ENCODE measurements around the gene TUBD1. TPM values are rescaled to one million over a fixed set of nuclear protein-coding genes. Genes with fewer than 3 reads are reported as not detected.
"Not testable (repeated sequence)": the region's sequence is repeated elsewhere in the genome, so short reads cannot be mapped to it uniquely, and the experiment has no call there.

The TUBD1 gene
- total and polyA plus RNA-seq, 2 donors = 10.7 to 16.6 TPM

DNA sequence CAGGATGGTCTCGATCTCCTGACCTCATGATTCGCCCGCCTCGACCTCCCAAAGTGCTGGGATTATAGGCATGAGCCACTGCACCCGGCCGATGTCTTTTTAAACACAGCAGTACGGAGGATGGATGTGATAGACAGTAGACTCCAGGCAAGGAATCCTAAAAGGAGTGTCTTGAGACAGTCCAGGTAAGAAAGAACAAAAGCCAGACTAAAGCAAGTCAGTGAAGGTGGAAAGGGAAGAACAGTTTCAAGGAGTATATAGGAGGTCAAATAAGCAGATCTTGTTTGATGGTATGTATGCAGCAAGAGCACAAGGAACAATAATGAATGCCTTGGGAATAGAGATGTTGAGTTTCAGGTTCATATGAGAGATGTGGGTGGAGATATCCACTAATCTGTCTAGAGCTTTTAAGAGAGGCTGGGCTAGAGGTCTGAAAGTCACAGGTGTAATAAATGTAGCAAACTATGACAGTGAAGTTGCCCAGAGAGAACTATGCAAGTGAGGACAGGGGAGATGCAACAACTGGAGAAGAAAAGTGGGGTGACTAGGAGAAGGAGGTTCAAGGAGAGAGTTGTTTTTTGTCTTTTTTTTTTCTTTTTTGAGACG is 4.5 kb downstream of the TUBD1 start:
- Histone ChIP-seq H3K36me3 (ENCODE audit: control insufficient read depth in 2 of 2, insufficient read depth in 2 of 2, low read length in 1 of 2) (peaks cover 12 to 14% of the 10 kb centered on the region in 2 donors), H3K9me3 (ENCODE audit: control insufficient read depth in 2 of 2, insufficient read depth in 1 of 2, low read length in 1 of 2) (peaks cover 0 to 3% of the 10 kb centered on the region in 2 donors), H3K4me3 (ENCODE audit: low read length in 2 of 2) (no peak overlapping the region), H3K27ac (ENCODE audit: low read depth in 1 of 2, low read length in 1 of 2) (no peak overlapping the region), H3K27me3 (ENCODE audit: control insufficient read depth in 2 of 2, insufficient read depth in 1 of 2, low read length in 1 of 2) (no peaks in the 10 kb centered on the region), H3K4me1 (ENCODE audit: control insufficient read depth in 2 of 2, insufficient read depth in 2 of 2, low read length in 2 of 2) (peaks cover 3 to 6% of the 10 kb centered on the region in 2 donors)
- WGBS = 98% methylated on average over 8 of the region's 8 CpGs
- no peak for DNase-seq (ENCODE audit: low read depth in 6 of 9, low spot score in 9 of 9)

DNA sequence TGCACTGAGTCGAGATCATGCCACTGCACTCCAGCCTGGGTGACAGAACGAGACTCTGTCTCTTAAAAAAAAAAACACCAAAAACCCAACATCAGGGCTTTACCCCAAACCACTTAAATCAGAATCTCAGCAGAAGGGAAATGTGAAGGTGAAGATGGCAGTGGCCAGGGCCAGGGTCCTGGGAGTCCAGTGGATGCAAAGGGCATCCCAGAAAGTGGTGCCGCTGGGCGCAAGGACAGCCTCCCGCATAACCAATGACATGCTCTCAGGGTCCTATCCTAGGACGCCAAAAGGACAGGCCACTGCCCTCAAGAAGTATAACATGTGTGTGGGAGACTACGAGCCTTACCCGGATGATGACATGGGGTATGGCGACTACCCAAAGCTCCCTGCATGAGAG is 7.9 kb downstream of the TUBD1 start:
- Histone ChIP-seq H3K4me3 (ENCODE audit: low read length in 2 of 2) (no peak overlapping the region), H3K4me1 (ENCODE audit: control insufficient read depth in 2 of 2, insufficient read depth in 2 of 2, low read length in 2 of 2) (no peaks in the 10 kb centered on the region), H3K36me3 (ENCODE audit: control insufficient read depth in 2 of 2, insufficient read depth in 2 of 2, low read length in 1 of 2) (peaks cover 21 to 22% of the 10 kb centered on the region in 2 donors), H3K27me3 (ENCODE audit: control insufficient read depth in 2 of 2, insufficient read depth in 1 of 2, low read length in 1 of 2) (no peaks in the 10 kb centered on the region), H3K27ac (ENCODE audit: low read depth in 1 of 2, low read length in 1 of 2) (no peak overlapping the region), H3K9me3 (ENCODE audit: control insufficient read depth in 2 of 2, insufficient read depth in 1 of 2, low read length in 1 of 2) (no peaks in the 10 kb centered on the region)
- no peak for DNase-seq (ENCODE audit: low read depth in 6 of 9, low spot score in 9 of 9)
- 98% methylated on average over 9 of the region's 9 CpGs for WGBS

GRCh38 chr17:59878624-59879023 is 14.1 kb downstream of the TUBD1 start:
- 99% methylated on average over 3 of the region's 3 CpGs for WGBS
- H3K4me1 ChIP-seq (ENCODE audit: control insufficient read depth in 2 of 2, insufficient read depth in 2 of 2, low read length in 2 of 2) = no peaks in the 10 kb centered on the region
- no peaks in the 10 kb centered on the region for H3K9me3 ChIP-seq (ENCODE audit: control insufficient read depth in 2 of 2, insufficient read depth in 1 of 2, low read length in 1 of 2)
- no peak for DNase-seq (ENCODE audit: low read depth in 6 of 9, low spot score in 9 of 9)
- peaks cover 34 to 41% of the 10 kb centered on the region in 2 donors for H3K36me3 ChIP-seq (ENCODE audit: control insufficient read depth in 2 of 2, insufficient read depth in 2 of 2, low read length in 1 of 2)
- no peak overlapping the region for H3K4me3 ChIP-seq (ENCODE audit: low read length in 2 of 2)
- H3K27ac ChIP-seq (ENCODE audit: low read depth in 1 of 2, low read length in 1 of 2) = no peak overlapping the region
- no peaks in the 10 kb centered on the region for H3K27me3 ChIP-seq (ENCODE audit: control insufficient read depth in 2 of 2, insufficient read depth in 1 of 2, low read length in 1 of 2)

- Histone ChIP-seq H3K27ac (ENCODE audit: low read depth in 1 of 2, low read length in 1 of 2) (no peak overlapping the region), H3K9me3 (ENCODE audit: control insufficient read depth in 2 of 2, insufficient read depth in 1 of 2, low read length in 1 of 2) (no peaks in the 10 kb centered on the region), H3K4me3 (ENCODE audit: low read length in 2 of 2) (no peak overlapping the region), H3K27me3 (ENCODE audit: control insufficient read depth in 2 of 2, insufficient read depth in 1 of 2, low read length in 1 of 2) (no peaks in the 10 kb centered on the region), H3K4me1 (ENCODE audit: control insufficient read depth in 2 of 2, insufficient read depth in 2 of 2, low read length in 2 of 2) (no peaks in the 10 kb centered on the region), H3K36me3 (ENCODE audit: control insufficient read depth in 2 of 2, insufficient read depth in 2 of 2, low read length in 1 of 2) (peaks cover 37 to 39% of the 10 kb centered on the region in 2 donors)
- 98% methylated on average over 5 of the region's 5 CpGs for WGBS
- no peak for DNase-seq (ENCODE audit: low read depth in 6 of 9, low spot score in 9 of 9)
These were observed 14.8 kb downstream of the TUBD1 start for GRCh38 chr17:59877965-59878364.

DNA sequence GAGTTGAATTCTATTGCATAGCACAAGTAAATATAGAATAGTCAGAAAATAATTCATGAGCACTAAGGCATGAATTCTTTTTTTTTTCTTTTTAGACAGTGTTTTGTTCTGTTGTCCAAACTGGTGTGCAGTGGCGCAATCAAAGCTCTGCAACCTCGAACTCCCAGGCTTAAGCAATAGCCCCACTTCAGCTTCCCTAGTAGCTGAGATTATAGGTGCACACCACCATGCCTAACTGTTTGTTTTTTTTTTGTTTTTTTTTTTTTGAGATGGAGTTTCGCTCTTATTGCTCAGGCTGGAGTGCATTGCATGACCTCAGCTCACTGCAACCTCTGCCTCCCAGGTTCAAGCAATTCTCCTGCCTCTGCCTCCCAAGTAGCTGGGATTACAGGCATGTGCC is 16.6 kb downstream of the TUBD1 start:
- Histone ChIP-seq H3K36me3 (ENCODE audit: control insufficient read depth in 2 of 2, insufficient read depth in 2 of 2, low read length in 1 of 2) (peaks cover 34 to 35% of the 10 kb centered on the region in 2 donors), H3K4me3 (ENCODE audit: low read length in 2 of 2) (no peak overlapping the region), H3K4me1 (ENCODE audit: control insufficient read depth in 2 of 2, insufficient read depth in 2 of 2, low read length in 2 of 2) (no peaks in the 10 kb centered on the region), H3K27me3 (ENCODE audit: control insufficient read depth in 2 of 2, insufficient read depth in 1 of 2, low read length in 1 of 2) (no peaks in the 10 kb centered on the region), H3K27ac (ENCODE audit: low read depth in 1 of 2, low read length in 1 of 2) (no peak overlapping the region), H3K9me3 (ENCODE audit: control insufficient read depth in 2 of 2, insufficient read depth in 1 of 2, low read length in 1 of 2) (no peaks in the 10 kb centered on the region)
- no peak for DNase-seq (ENCODE audit: low read depth in 6 of 9, low spot score in 9 of 9)
- 99% methylated on average over 3 of the region's 3 CpGs for WGBS

- no peak overlapping the region for H3K27ac ChIP-seq (ENCODE audit: low read depth in 1 of 2, low read length in 1 of 2)
- no peak overlapping the region for H3K4me3 ChIP-seq (ENCODE audit: low read length in 2 of 2)
- H3K36me3 ChIP-seq (ENCODE audit: control insufficient read depth in 2 of 2, insufficient read depth in 2 of 2, low read length in 1 of 2) = peaks cover 24 to 36% of the 10 kb centered on the region in 2 donors
- no peaks in the 10 kb centered on the region for H3K27me3 ChIP-seq (ENCODE audit: control insufficient read depth in 2 of 2, insufficient read depth in 1 of 2, low read length in 1 of 2)
- no peak for DNase-seq (ENCODE audit: low read depth in 6 of 9, low spot score in 9 of 9)
- H3K4me1 ChIP-seq (ENCODE audit: control insufficient read depth in 2 of 2, insufficient read depth in 2 of 2, low read length in 2 of 2) = no peaks in the 10 kb centered on the region
- H3K9me3 ChIP-seq (ENCODE audit: control insufficient read depth in 2 of 2, insufficient read depth in 1 of 2, low read length in 1 of 2) = no peaks in the 10 kb centered on the region
- 97% methylated on average over 2 of the region's 2 CpGs for WGBS
These were observed 18.4 kb downstream of the TUBD1 start for GRCh38 chr17:59874376-59874775.

DNA sequence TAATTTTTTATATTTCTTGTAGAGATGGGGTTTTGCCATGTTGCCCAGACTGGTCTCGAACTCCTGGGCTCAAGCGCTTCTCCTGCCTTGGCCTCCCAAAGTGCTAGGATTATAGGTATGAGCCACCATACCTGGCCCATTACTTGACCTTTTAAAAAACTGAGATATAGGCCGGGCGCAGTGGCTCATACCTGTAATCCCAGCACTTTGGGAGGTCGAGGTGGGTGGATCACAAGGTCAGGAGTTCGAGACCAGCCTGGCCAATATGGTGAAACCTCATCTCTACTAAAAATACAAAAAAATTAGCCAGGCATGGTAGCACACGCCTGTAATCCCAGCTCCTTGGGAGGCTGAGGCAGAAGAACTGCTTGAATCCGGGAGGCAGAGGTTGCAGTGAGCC is 19.3 kb downstream of the TUBD1 start:
- not testable (repeated sequence) for H3K9me3 ChIP-seq (ENCODE audit: control insufficient read depth in 2 of 2, insufficient read depth in 1 of 2, low read length in 1 of 2); H3K27me3 ChIP-seq (ENCODE audit: control insufficient read depth in 2 of 2, insufficient read depth in 1 of 2, low read length in 1 of 2); DNase-seq (ENCODE audit: low read depth in 6 of 9, low spot score in 9 of 9); H3K27ac ChIP-seq (ENCODE audit: low read depth in 1 of 2, low read length in 1 of 2); H3K4me3 ChIP-seq (ENCODE audit: low read length in 2 of 2); H3K4me1 ChIP-seq (ENCODE audit: control insufficient read depth in 2 of 2, insufficient read depth in 2 of 2, low read length in 2 of 2)
- 99% methylated on average over 8 of the region's 8 CpGs for WGBS
- H3K36me3 ChIP-seq (ENCODE audit: control insufficient read depth in 2 of 2, insufficient read depth in 2 of 2, low read length in 1 of 2) = peaks cover 23 to 32% of the 10 kb centered on the region in 2 donors

DNA sequence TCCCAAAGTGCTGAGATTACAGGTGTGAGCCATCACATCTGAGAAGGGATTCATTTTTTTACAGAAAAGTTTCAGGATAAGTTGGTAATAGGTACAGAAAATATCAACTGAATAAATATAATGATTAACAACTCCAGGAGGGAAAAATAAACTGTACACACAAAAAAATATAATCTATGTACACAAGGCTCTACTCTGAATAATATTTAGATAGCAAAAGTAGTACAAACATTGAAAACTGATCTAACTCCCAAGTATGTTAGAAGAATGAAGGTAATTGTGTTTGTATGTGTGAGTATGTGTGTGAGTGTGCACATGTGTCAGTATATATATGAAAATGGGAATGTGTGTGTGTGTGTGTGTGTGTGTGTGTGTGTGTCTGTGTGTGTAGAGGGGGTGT is 20.4 kb downstream of the TUBD1 start:
- no peak for DNase-seq (ENCODE audit: low read depth in 6 of 9, low spot score in 9 of 9)
- no peaks in the 10 kb centered on the region for H3K4me1 ChIP-seq (ENCODE audit: control insufficient read depth in 2 of 2, insufficient read depth in 2 of 2, low read length in 2 of 2)
- no peaks in the 10 kb centered on the region for H3K9me3 ChIP-seq (ENCODE audit: control insufficient read depth in 2 of 2, insufficient read depth in 1 of 2, low read length in 1 of 2)
- H3K27ac ChIP-seq (ENCODE audit: low read depth in 1 of 2, low read length in 1 of 2) = no peak overlapping the region
- peaks cover 20 to 24% of the 10 kb centered on the region in 2 donors for H3K36me3 ChIP-seq (ENCODE audit: control insufficient read depth in 2 of 2, insufficient read depth in 2 of 2, low read length in 1 of 2)
- H3K4me3 ChIP-seq (ENCODE audit: low read length in 2 of 2) = no peak overlapping the region
- no peaks in the 10 kb centered on the region for H3K27me3 ChIP-seq (ENCODE audit: control insufficient read depth in 2 of 2, insufficient read depth in 1 of 2, low read length in 1 of 2)

- Histone ChIP-seq H3K4me1 (ENCODE audit: control insufficient read depth in 2 of 2, insufficient read depth in 2 of 2, low read length in 2 of 2) (no peaks in the 10 kb centered on the region), H3K9me3 (ENCODE audit: control insufficient read depth in 2 of 2, insufficient read depth in 1 of 2, low read length in 1 of 2) (no peaks in the 10 kb centered on the region), H3K36me3 (ENCODE audit: control insufficient read depth in 2 of 2, insufficient read depth in 2 of 2, low read length in 1 of 2) (peaks cover 10 to 19% of the 10 kb centered on the region in 2 donors), H3K27me3 (ENCODE audit: control insufficient read depth in 2 of 2, insufficient read depth in 1 of 2, low read length in 1 of 2) (no peaks in the 10 kb centered on the region), H3K4me3 (ENCODE audit: low read length in 2 of 2) (no peak overlapping the region), H3K27ac (ENCODE audit: low read depth in 1 of 2, low read length in 1 of 2) (no peak overlapping the region)
- DNase-seq (ENCODE audit: low read depth in 6 of 9, low spot score in 9 of 9) = no peak
- WGBS = 97% methylated on average over 8 of the region's 8 CpGs
These were observed 22.3 kb downstream of the TUBD1 start for GRCh38 chr17:59870482-59870881.

DNA sequence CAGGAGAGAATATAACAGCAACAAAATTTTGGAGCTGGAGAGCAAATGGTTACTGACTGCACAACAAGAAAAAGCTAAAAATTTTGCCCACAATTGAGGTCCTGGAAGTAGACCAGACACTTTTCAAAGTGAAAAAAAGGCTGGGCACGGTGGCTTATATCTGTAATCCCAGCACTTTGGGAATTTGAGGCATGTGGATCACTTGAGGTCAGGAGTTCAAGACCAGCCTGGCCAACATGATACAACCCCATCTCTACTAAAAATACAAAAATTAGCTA is 22.9 kb downstream of the TUBD1 start:
- DNase-seq (ENCODE audit: low read depth in 6 of 9, low spot score in 9 of 9) = no peak
- Histone ChIP-seq H3K4me3 (ENCODE audit: low read length in 2 of 2) (no peak overlapping the region), H3K27me3 (ENCODE audit: control insufficient read depth in 2 of 2, insufficient read depth in 1 of 2, low read length in 1 of 2) (no peaks in the 10 kb centered on the region), H3K9me3 (ENCODE audit: control insufficient read depth in 2 of 2, insufficient read depth in 1 of 2, low read length in 1 of 2) (no peaks in the 10 kb centered on the region), H3K4me1 (ENCODE audit: control insufficient read depth in 2 of 2, insufficient read depth in 2 of 2, low read length in 2 of 2) (no peaks in the 10 kb centered on the region), H3K36me3 (ENCODE audit: control insufficient read depth in 2 of 2, insufficient read depth in 2 of 2, low read length in 1 of 2) (peaks cover 4 to 16% of the 10 kb centered on the region in 2 donors), H3K27ac (ENCODE audit: low read depth in 1 of 2, low read length in 1 of 2) (no peak overlapping the region)
- WGBS = 65% methylated on average over 1 of the region's 1 CpG
